Mesenchymal stem cell (in vitro differentiated cells and primary cell): ENCODE results near the gene MBNL1.

Source experiments
- DNase-seq: peaks from one replicate; pipeline ENCODE4 v3.0.0-alpha.2; 2013
- H2AFZ ChIP-seq: one replicate; pipeline ENCODE4 v1.6.1; 2013; ENCODE audit warnings: low read depth, mild to moderate bottlenecking, control low read depth, inconsistent platforms, low read length, moderate library complexity
- H2AK5ac ChIP-seq: 2 replicates; pipeline ENCODE4 v1.6.1; 2013; ENCODE audit warnings: low read length, moderate library complexity, mild to moderate bottlenecking, inconsistent platforms; ENCODE audit not compliant: severe bottlenecking
- H2BK120ac ChIP-seq: one replicate; pipeline ENCODE4 v1.6.1; 2013; ENCODE audit warnings: low read depth, mild to moderate bottlenecking, inconsistent platforms, low read length, moderate library complexity
- H2BK12ac ChIP-seq, 2 experiments: one replicate each; pipeline ENCODE4 v1.6.1; 2013; ENCODE audit warnings: inconsistent platforms in 2 of 2, low read length in 2 of 2, mild to moderate bottlenecking in 2 of 2, moderate library complexity in 2 of 2, control low read depth in 1 of 2
- H2BK15ac ChIP-seq: one replicate; pipeline ENCODE4 v1.6.1; 2013; ENCODE audit warnings: mild to moderate bottlenecking, low read depth, inconsistent platforms; ENCODE audit not compliant: poor library complexity, severe bottlenecking
- H2BK5ac ChIP-seq: 2 replicates; pipeline ENCODE4 v1.6.1; 2013; ENCODE audit warnings: low read depth, mild to moderate bottlenecking, low read length, control low read depth, inconsistent platforms; ENCODE audit not compliant: poor library complexity, severe bottlenecking
- H3K14ac ChIP-seq, 2 experiments: one replicate each; pipeline ENCODE4 v1.6.1; 2013; ENCODE audit warnings: inconsistent platforms in 2 of 2, low read length in 2 of 2, control low read depth in 1 of 2, mild to moderate bottlenecking in 1 of 2, moderate library complexity in 1 of 2
- H3K18ac ChIP-seq, 2 experiments: one replicate each; pipeline ENCODE4 v1.6.1; 2013; ENCODE audit warnings: inconsistent platforms in 2 of 2, low read length in 2 of 2, control low read depth in 1 of 2, low read depth in 1 of 2, mild to moderate bottlenecking in 1 of 2
- H3K23ac ChIP-seq, 2 experiments: one replicate each; pipeline ENCODE4 v1.6.1; 2013; ENCODE audit warnings: inconsistent platforms in 2 of 2, low read length in 2 of 2, mild to moderate bottlenecking in 2 of 2, moderate library complexity in 2 of 2, control low read depth in 1 of 2
- H3K27ac ChIP-seq: 2 replicates; pipeline ENCODE4 v1.5.1; 2013; ENCODE audit warnings: mild to moderate bottlenecking, moderate library complexity, low read length, control low read depth, inconsistent platforms; ENCODE audit not compliant: poor library complexity, severe bottlenecking
- H3K27me3 ChIP-seq, 2 experiments: 2 replicates each; pipeline versions ENCODE4 v1.6.1 to v1.7.0; 2013; ENCODE audit warnings: low read length in 2 of 2, mild to moderate bottlenecking in 2 of 2, moderate library complexity in 2 of 2, control low read depth in 1 of 2, inconsistent platforms in 1 of 2; ENCODE audit not compliant: control insufficient read depth in 1 of 2, insufficient read depth in 1 of 2
- H3K36me3 ChIP-seq, 2 experiments: 2 replicates each; pipeline versions ENCODE4 v1.6.1 to v1.7.0; 2013; ENCODE audit warnings: low read length in 2 of 2, control low read depth in 1 of 2, inconsistent platforms in 1 of 2, low read depth in 1 of 2, mild to moderate bottlenecking in 1 of 2; ENCODE audit not compliant: insufficient read depth in 2 of 2, control insufficient read depth in 1 of 2
- H3K4ac ChIP-seq, 2 experiments: one replicate each; pipeline ENCODE4 v1.6.1; 2013; ENCODE audit warnings: inconsistent platforms in 2 of 2, low read length in 2 of 2, mild to moderate bottlenecking in 2 of 2, moderate library complexity in 2 of 2, control low read depth in 1 of 2, low read depth in 1 of 2
- H3K4me1 ChIP-seq: 2 replicates; pipeline ENCODE4 v1.6.1; 2013; ENCODE audit warnings: low read depth, low read length, control low read depth; ENCODE audit not compliant: control insufficient read depth, insufficient read depth
- H3K4me2 ChIP-seq: 2 replicates; pipeline ENCODE4 v1.6.1; 2013; ENCODE audit warnings: low read length, mild to moderate bottlenecking, inconsistent platforms; ENCODE audit not compliant: poor library complexity, severe bottlenecking
- H3K4me3 ChIP-seq, 2 experiments: 2 replicates each; pipeline versions ENCODE4 v1.5.1 to v1.7.0; 2013; ENCODE audit warnings: low read length in 2 of 2, mild to moderate bottlenecking in 2 of 2, control low read depth in 1 of 2, low read depth in 1 of 2; ENCODE audit not compliant: insufficient read depth in 1 of 2
- H3K79me1 ChIP-seq: replicated peaks from 2 replicates; pipeline ENCODE4 v1.6.1; 2013; ENCODE audit warnings: mild to moderate bottlenecking, control low read depth, low read length, inconsistent platforms; ENCODE audit not compliant: poor library complexity, severe bottlenecking
- H3K9ac ChIP-seq: 2 replicates; pipeline ENCODE4 v1.7.0; 2013; ENCODE audit warnings: mild to moderate bottlenecking, low read length, moderate library complexity
- H3K9me3 ChIP-seq: 2 replicates; pipeline ENCODE4 v1.7.0; 2013; ENCODE audit warnings: mild to moderate bottlenecking, low read length; ENCODE audit not compliant: control insufficient read depth
- H4K8ac ChIP-seq: one replicate; pipeline ENCODE4 v1.6.1; 2013; ENCODE audit warnings: inconsistent platforms, mild to moderate bottlenecking, low read length, moderate library complexity
- H4K91ac ChIP-seq: one replicate; pipeline ENCODE4 v1.6.1; 2013; ENCODE audit warnings: mild to moderate bottlenecking, low read length, inconsistent platforms
- WGBS: methylation state at CpG from one replicate; pipeline ENCODE4 v1.1.7; 2013; ENCODE audit warnings: mixed read lengths; 5-methylcytosine and 5-hydroxymethylcytosine counted together

MBNL1 gene

DNA sequence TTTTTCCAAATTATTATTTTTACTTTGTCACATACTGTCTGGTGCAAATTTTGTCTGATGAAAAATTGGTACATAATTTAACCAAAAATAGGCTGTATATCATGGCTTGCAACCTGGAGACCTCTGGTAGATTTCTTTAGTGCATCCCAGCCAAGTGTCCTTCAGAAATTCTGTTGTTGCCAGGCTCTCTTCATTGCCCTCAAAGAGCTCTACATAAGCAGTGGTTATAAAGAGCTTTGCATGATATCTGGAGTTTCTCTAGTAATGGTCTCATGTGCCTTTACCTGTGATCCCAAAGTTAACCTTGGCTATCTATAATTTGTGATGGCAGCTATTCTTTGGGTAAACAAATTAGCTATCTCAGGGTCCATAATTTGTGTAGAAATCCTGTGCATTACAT is 157.7 kb downstream of the MBNL1 start:
- Histone ChIP-seq H2BK120ac (no peak overlapping the region), H3K4me3 (no peak overlapping the region), H2BK12ac (no peak overlapping the region), H2AK5ac (no peak overlapping the region), H4K8ac (no peak overlapping the region), H3K23ac (no peak overlapping the region), H4K91ac (no peak overlapping the region), H2BK5ac (no peak overlapping the region), H3K9me3 (no peaks in the 10 kb centered on the region), H3K18ac (no peak overlapping the region), H3K27ac (no peak overlapping the region), H2AFZ (no peak overlapping the region), H3K4ac (no peak overlapping the region), H3K14ac (no peak overlapping the region), H3K27me3 (no peaks in the 10 kb centered on the region), H3K4me2 (no peak overlapping the region), H3K36me3 (peaks cover 3 to 16% of the 10 kb centered on the region in 2 experiments), H3K79me1 (peaks cover 4% of the 10 kb centered on the region), H2BK15ac (no peak overlapping the region), H3K4me1 (no peaks in the 10 kb centered on the region), H3K9ac (no peak overlapping the region)
- no peak for DNase-seq

DNA sequence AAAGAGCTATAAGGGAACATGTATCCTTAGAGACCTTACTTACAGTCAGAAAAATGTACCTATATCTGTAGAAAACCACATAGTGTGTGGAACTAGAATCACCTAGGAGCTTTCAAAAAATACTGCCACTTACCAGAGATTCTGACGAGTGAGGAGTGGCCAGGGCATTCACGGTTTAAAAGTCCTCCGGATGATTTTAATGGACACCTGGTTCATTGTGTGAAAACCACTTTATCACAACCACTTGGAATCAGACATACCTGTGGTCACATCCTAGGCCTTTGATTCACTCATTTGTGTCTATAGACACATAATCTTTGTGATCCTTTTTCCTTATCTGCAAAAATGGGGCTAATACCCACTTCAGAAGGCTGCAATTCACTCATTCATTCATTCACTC is 159.8 kb downstream of the MBNL1 start:
- Histone ChIP-seq H2BK120ac (no peak overlapping the region), H2AFZ (no peak overlapping the region), H3K4ac (no peak overlapping the region), H3K9ac (no peak overlapping the region), H3K23ac (no peak overlapping the region), H3K27ac (no peak overlapping the region), H3K4me3 (no peak overlapping the region), H2BK12ac (no peak overlapping the region), H2BK15ac (no peak overlapping the region), H3K36me3 (peaks cover 6 to 23% of the 10 kb centered on the region in 2 experiments), H2AK5ac (no peak overlapping the region), H3K9me3 (peaks cover 3% of the 10 kb centered on the region), H2BK5ac (no peak overlapping the region), H3K4me1 (no peaks in the 10 kb centered on the region), H3K14ac (no peak overlapping the region), H3K4me2 (no peak overlapping the region), H3K18ac (no peak overlapping the region), H4K91ac (no peak overlapping the region), H3K79me1 (peaks cover 5% of the 10 kb centered on the region), H3K27me3 (no peaks in the 10 kb centered on the region), H4K8ac (no peak overlapping the region)
- no peak for DNase-seq
- WGBS, result 97% methylated on average over 3 of the region's 3 CpGs

DNA sequence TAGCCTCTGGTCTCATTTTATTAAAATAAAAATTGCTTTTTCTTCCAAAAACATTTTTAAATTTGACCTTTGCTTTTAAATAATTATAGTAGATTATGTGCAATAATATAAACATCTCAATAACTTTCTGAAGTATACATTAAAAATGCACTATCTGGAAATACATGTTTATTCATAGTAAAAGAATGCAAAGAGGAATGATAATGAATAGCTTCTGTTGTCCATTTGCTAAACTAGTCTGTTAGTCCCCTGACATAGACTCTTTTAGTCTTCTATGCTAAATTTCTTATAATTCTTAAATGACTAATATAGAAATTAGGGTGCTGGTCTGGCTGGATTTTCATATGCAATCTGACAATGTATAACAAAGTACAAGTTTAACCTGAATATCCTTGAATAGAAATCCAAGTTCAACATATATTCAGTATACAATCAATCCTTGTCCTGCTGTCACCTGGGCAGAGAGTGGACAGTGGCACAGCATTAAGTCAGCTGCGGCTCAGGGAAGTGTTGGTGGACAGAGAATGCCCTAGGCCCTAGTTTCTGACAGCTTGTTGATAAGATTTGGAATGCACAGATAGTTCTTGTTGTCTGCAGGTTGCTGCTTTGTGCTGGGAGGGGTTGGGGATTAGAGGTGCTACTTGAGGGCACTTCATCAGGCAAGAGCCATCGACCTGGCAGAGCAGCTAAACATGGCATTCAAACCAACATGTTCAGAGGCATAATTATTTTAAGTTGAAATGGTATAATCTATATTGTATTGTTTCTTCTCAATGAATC is 161.7 kb downstream of the MBNL1 start:
- H3K4me1 ChIP-seq, result no peaks in the 10 kb centered on the region
- H3K27me3 ChIP-seq, result no peaks in the 10 kb centered on the region
- no peak overlapping the region for H4K8ac ChIP-seq
- H3K9me3 ChIP-seq, result peaks cover 17% of the 10 kb centered on the region
- WGBS, result 100% methylated on average over 2 of the region's 2 CpGs
- no peak overlapping the region for H3K4me3 ChIP-seq
- peaks cover 6 to 37% of the 10 kb centered on the region in 2 experiments for H3K36me3 ChIP-seq
- H3K14ac ChIP-seq, result no peak overlapping the region
- peaks cover 5% of the 10 kb centered on the region for H3K79me1 ChIP-seq
- H3K18ac ChIP-seq, result no peak overlapping the region
- no peak overlapping the region for H3K27ac ChIP-seq
- no peak overlapping the region for H3K4ac ChIP-seq
- no peak overlapping the region for H3K9ac ChIP-seq
- no peak overlapping the region for H2BK120ac ChIP-seq
- H3K4me2 ChIP-seq, result no peak overlapping the region
- no peak overlapping the region for H2BK5ac ChIP-seq
- H4K91ac ChIP-seq, result no peak overlapping the region
- H2BK15ac ChIP-seq, result no peak overlapping the region
- DNase-seq, result no peak
- no peak overlapping the region for H2BK12ac ChIP-seq
- H2AFZ ChIP-seq, result no peak overlapping the region
- H3K23ac ChIP-seq, result peak overlapping the region in 1 of 2 experiments; percentile 99
- no peak overlapping the region for H2AK5ac ChIP-seq

DNA sequence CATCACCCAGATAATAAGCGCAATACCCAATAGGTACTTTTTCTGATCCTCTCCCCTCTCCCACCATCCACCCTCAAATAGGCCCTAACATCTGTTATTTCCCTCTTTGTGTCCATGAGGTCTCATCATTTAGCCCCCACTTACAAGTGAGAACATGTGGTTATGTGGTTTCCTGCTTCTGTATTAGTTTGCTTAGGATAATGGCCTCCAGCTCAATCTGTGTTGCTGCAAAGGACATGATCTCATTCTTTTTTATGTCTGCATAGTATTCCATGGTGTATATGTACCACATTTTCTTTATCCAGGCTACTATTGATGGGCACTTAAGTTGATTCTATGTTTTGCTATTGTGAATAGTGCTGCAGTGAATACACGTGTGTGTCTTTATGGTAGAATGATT is 165.4 kb downstream of the MBNL1 start:
- Histone ChIP-seq H2BK120ac (no peak overlapping the region), H3K4ac (no peak overlapping the region), H3K18ac (no peak overlapping the region), H2BK5ac (no peak overlapping the region), H2AFZ (no peak overlapping the region), H3K4me2 (no peak overlapping the region), H2BK12ac (no peak overlapping the region), H3K79me1 (peaks cover 2% of the 10 kb centered on the region), H4K91ac (no peak overlapping the region), H3K23ac (no peak overlapping the region), H3K27me3 (no peaks in the 10 kb centered on the region), H3K9ac (no peak overlapping the region), H3K4me1 (no peaks in the 10 kb centered on the region), H3K4me3 (no peak overlapping the region), H4K8ac (no peak overlapping the region), H3K9me3 (peaks cover 17% of the 10 kb centered on the region), H3K27ac (no peak overlapping the region), H2AK5ac (no peak overlapping the region), H3K36me3 (peaks cover 6 to 30% of the 10 kb centered on the region in 2 experiments), H2BK15ac (no peak overlapping the region), H3K14ac (no peak overlapping the region)
- 95% methylated on average over 1 of the region's 2 CpGs for WGBS
- no peak for DNase-seq
